ENCODE results near the gene PPFIA2.

Gene PPFIA2

DNA sequence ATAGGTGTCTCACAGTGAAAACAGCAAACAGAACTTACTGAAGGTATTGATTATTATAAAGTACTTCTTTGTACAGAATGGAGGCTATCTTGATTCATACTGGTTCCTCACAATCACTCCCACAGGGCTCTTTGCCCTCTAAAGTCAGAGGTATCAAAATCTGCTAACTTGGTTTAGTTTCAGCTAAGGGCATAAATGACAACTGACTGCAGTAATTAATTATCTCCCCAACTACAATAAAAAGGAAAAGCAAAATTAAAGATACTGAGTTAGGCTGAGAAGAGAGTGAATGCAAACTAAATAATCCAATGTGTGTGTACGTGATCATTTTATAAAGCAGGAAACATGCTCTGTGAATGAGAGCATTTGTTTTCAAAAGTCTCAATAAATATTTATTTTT lies 342.6 kb downstream of the PPFIA2 start:
- no CpG with 5 or more reads among the region's 1 CpG for WGBS
- Histone ChIP-seq H2BK12ac (ENCODE audit: low read length in 2 of 2) (no peak overlapping the region), H2BK15ac (ENCODE audit: low read depth, poor library complexity, severe bottlenecking) (no peak overlapping the region), H4K91ac (ENCODE audit: low read length) (no peak overlapping the region), H4K8ac (ENCODE audit: low read length) (no peak overlapping the region), H3K36me3 (ENCODE audit: control insufficient read depth in 1 of 2, insufficient read depth in 2 of 2, low read depth in 1 of 2, low read length in 2 of 2) (no peaks in the 10 kb centered on the region), H3K4ac (ENCODE audit: low read depth in 1 of 2, low read length in 2 of 2) (no peak overlapping the region), H2AFZ (ENCODE audit: low read depth, low read length) (no peak overlapping the region), H3K27ac (ENCODE audit: low read length, poor library complexity, severe bottlenecking) (no peak overlapping the region), H3K79me1 (replicated peaks; ENCODE audit: low read length, poor library complexity, severe bottlenecking) (no peaks in the 10 kb centered on the region), H2BK120ac (ENCODE audit: low read depth, low read length) (no peak overlapping the region), H2BK5ac (ENCODE audit: low read depth, low read length, poor library complexity, severe bottlenecking) (no peak overlapping the region), H3K9me3 (ENCODE audit: control insufficient read depth, low read length) (peaks cover 14% of the 10 kb centered on the region), H3K27me3 (ENCODE audit: control insufficient read depth in 1 of 2, insufficient read depth in 1 of 2, low read length in 2 of 2) (no peaks in the 10 kb centered on the region), H3K18ac (ENCODE audit: low read depth in 1 of 2, low read length in 2 of 2) (no peak overlapping the region), H3K9ac (ENCODE audit: low read length) (no peak overlapping the region), H2AK5ac (ENCODE audit: low read length, severe bottlenecking) (no peak overlapping the region), H3K23ac (ENCODE audit: low read length in 2 of 2) (no peak overlapping the region), H3K4me3 (ENCODE audit: insufficient read depth in 1 of 2, low read depth in 1 of 2, low read length in 2 of 2) (no peak overlapping the region), H3K14ac (ENCODE audit: low read length in 2 of 2) (no peak overlapping the region), H3K4me2 (ENCODE audit: low read length, poor library complexity, severe bottlenecking) (no peak overlapping the region), H3K4me1 (ENCODE audit: control insufficient read depth, insufficient read depth, low read depth, low read length) (no peaks in the 10 kb centered on the region)
- no peak for DNase-seq

DNA sequence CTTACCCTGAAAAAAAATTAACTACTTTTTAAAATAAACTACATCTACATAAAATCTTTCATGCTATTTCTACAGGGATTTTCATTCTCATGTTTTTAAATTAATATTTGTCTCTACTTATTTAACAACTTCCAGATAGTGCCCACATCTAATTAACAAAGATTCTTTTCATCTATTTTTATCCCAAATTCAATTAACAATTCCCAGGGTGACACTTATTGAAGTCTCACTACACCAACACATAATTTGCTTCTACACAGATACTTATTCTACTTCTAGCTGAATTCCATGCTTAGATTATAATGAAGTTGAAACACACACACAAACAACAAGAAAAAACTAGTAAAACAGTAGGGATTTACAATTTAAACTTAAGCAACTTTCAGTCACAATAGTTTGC lies 344.7 kb downstream of the PPFIA2 start:
- Histone ChIP-seq H3K4me3 (ENCODE audit: insufficient read depth in 1 of 2, low read depth in 1 of 2, low read length in 2 of 2) (no peak overlapping the region), H3K27ac (ENCODE audit: low read length, poor library complexity, severe bottlenecking) (no peak overlapping the region), H2AK5ac (ENCODE audit: low read length, severe bottlenecking) (no peak overlapping the region), H3K4me2 (ENCODE audit: low read length, poor library complexity, severe bottlenecking) (no peak overlapping the region), H2BK120ac (ENCODE audit: low read depth, low read length) (no peak overlapping the region), H2BK5ac (ENCODE audit: low read depth, low read length, poor library complexity, severe bottlenecking) (no peak overlapping the region), H4K91ac (ENCODE audit: low read length) (no peak overlapping the region), H3K9me3 (ENCODE audit: control insufficient read depth, low read length) (no peaks in the 10 kb centered on the region), H2BK15ac (ENCODE audit: low read depth, poor library complexity, severe bottlenecking) (no peak overlapping the region), H3K9ac (ENCODE audit: low read length) (no peak overlapping the region), H4K8ac (ENCODE audit: low read length) (no peak overlapping the region), H3K23ac (ENCODE audit: low read length in 2 of 2) (no peak overlapping the region), H3K18ac (ENCODE audit: low read depth in 1 of 2, low read length in 2 of 2) (no peak overlapping the region), H3K79me1 (replicated peaks; ENCODE audit: low read length, poor library complexity, severe bottlenecking) (no peaks in the 10 kb centered on the region), H2AFZ (ENCODE audit: low read depth, low read length) (no peak overlapping the region), H3K36me3 (ENCODE audit: control insufficient read depth in 1 of 2, insufficient read depth in 2 of 2, low read depth in 1 of 2, low read length in 2 of 2) (no peaks in the 10 kb centered on the region), H3K4me1 (ENCODE audit: control insufficient read depth, insufficient read depth, low read depth, low read length) (no peaks in the 10 kb centered on the region), H3K14ac (ENCODE audit: low read length in 2 of 2) (no peak overlapping the region), H3K27me3 (ENCODE audit: control insufficient read depth in 1 of 2, insufficient read depth in 1 of 2, low read length in 2 of 2) (no peaks in the 10 kb centered on the region), H2BK12ac (ENCODE audit: low read length in 2 of 2) (no peak overlapping the region), H3K4ac (ENCODE audit: low read depth in 1 of 2, low read length in 2 of 2) (no peak overlapping the region)
- DNase-seq, result no peak

DNA sequence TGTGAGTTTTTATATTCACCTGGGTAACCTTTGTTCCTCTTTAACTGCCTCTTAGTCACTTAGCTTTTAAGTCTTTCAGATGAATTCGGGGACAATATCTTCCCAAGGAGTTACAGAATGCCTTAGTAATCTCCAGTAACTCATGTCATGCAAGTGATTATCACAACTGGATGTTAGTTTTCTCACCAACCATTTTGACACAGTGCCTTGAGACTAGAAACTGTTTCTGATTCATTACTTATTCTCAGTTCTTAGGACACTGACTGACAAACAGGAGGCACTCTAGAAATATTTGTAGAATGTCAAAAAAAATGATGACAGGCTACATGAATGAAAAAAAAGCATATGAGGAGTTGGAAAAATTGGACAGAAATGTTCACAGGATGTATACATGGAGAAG lies 346.2 kb downstream of the PPFIA2 start:
- no peak overlapping the region for H3K4me3 ChIP-seq (ENCODE audit: insufficient read depth in 1 of 2, low read depth in 1 of 2, low read length in 2 of 2)
- H3K18ac ChIP-seq (ENCODE audit: low read depth in 1 of 2, low read length in 2 of 2), result no peak overlapping the region
- no peak overlapping the region for H2BK5ac ChIP-seq (ENCODE audit: low read depth, low read length, poor library complexity, severe bottlenecking)
- no peaks in the 10 kb centered on the region for H3K9me3 ChIP-seq (ENCODE audit: control insufficient read depth, low read length)
- no peak for DNase-seq
- H3K79me1 ChIP-seq (replicated peaks; ENCODE audit: low read length, poor library complexity, severe bottlenecking), result no peaks in the 10 kb centered on the region
- no peak overlapping the region for H3K14ac ChIP-seq (ENCODE audit: low read length in 2 of 2)
- no peak overlapping the region for H2BK12ac ChIP-seq (ENCODE audit: low read length in 2 of 2)
- no peak overlapping the region for H3K27ac ChIP-seq (ENCODE audit: low read length, poor library complexity, severe bottlenecking)
- no peaks in the 10 kb centered on the region for H3K36me3 ChIP-seq (ENCODE audit: control insufficient read depth in 1 of 2, insufficient read depth in 2 of 2, low read depth in 1 of 2, low read length in 2 of 2)
- no peak overlapping the region for H2BK15ac ChIP-seq (ENCODE audit: low read depth, poor library complexity, severe bottlenecking)
- no peak overlapping the region for H4K8ac ChIP-seq (ENCODE audit: low read length)
- H3K27me3 ChIP-seq (ENCODE audit: control insufficient read depth in 1 of 2, insufficient read depth in 1 of 2, low read length in 2 of 2), result no peaks in the 10 kb centered on the region
- no peak overlapping the region for H3K23ac ChIP-seq (ENCODE audit: low read length in 2 of 2)
- H4K91ac ChIP-seq (ENCODE audit: low read length), result no peak overlapping the region
- H2BK120ac ChIP-seq (ENCODE audit: low read depth, low read length), result no peak overlapping the region
- H3K9ac ChIP-seq (ENCODE audit: low read length), result no peak overlapping the region
- H3K4me2 ChIP-seq (ENCODE audit: low read length, poor library complexity, severe bottlenecking), result no peak overlapping the region
- WGBS, result 30% methylated on average over 1 of the region's 1 CpG
- H2AK5ac ChIP-seq (ENCODE audit: low read length, severe bottlenecking), result no peak overlapping the region
- no peak overlapping the region for H2AFZ ChIP-seq (ENCODE audit: low read depth, low read length)
- no peaks in the 10 kb centered on the region for H3K4me1 ChIP-seq (ENCODE audit: control insufficient read depth, insufficient read depth, low read depth, low read length)
- no peak overlapping the region for H3K4ac ChIP-seq (ENCODE audit: low read depth in 1 of 2, low read length in 2 of 2)

DNA sequence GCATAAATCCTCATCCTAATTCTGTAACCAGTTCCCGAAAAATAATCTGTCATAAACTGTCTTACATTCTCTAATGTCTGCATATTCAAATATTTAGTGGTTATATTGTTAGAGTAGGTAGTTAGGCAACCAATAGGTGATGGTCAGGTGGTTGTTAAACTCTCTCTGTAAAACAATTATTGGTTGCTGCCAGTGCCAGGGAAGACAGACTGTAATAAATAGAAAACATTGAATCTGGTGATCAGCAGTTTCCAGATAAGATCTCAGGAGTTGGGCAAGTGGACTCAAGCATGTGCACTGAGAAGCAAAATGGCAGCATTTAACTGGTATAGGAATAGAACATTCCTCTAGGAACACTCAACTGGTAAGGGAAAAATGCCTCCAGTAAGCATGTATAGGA lies 355.8 kb downstream of the PPFIA2 start:
- Histone ChIP-seq H2BK120ac (ENCODE audit: low read depth, low read length) (no peak overlapping the region), H2BK15ac (ENCODE audit: low read depth, poor library complexity, severe bottlenecking) (no peak overlapping the region), H3K9me3 (ENCODE audit: control insufficient read depth, low read length) (no peaks in the 10 kb centered on the region), H3K36me3 (ENCODE audit: control insufficient read depth in 1 of 2, insufficient read depth in 2 of 2, low read depth in 1 of 2, low read length in 2 of 2) (no peaks in the 10 kb centered on the region), H3K4me2 (ENCODE audit: low read length, poor library complexity, severe bottlenecking) (no peak overlapping the region), H2BK12ac (ENCODE audit: low read length in 2 of 2) (no peak overlapping the region), H2BK5ac (ENCODE audit: low read depth, low read length, poor library complexity, severe bottlenecking) (no peak overlapping the region), H3K23ac (ENCODE audit: low read length in 2 of 2) (no peak overlapping the region), H3K79me1 (replicated peaks; ENCODE audit: low read length, poor library complexity, severe bottlenecking) (no peaks in the 10 kb centered on the region), H2AK5ac (ENCODE audit: low read length, severe bottlenecking) (no peak overlapping the region), H3K14ac (ENCODE audit: low read length in 2 of 2) (no peak overlapping the region), H4K91ac (ENCODE audit: low read length) (no peak overlapping the region), H3K27me3 (ENCODE audit: control insufficient read depth in 1 of 2, insufficient read depth in 1 of 2, low read length in 2 of 2) (no peaks in the 10 kb centered on the region), H3K27ac (ENCODE audit: low read length, poor library complexity, severe bottlenecking) (no peak overlapping the region), H3K4me3 (ENCODE audit: insufficient read depth in 1 of 2, low read depth in 1 of 2, low read length in 2 of 2) (no peak overlapping the region), H3K4ac (ENCODE audit: low read depth in 1 of 2, low read length in 2 of 2) (no peak overlapping the region), H3K18ac (ENCODE audit: low read depth in 1 of 2, low read length in 2 of 2) (no peak overlapping the region), H3K9ac (ENCODE audit: low read length) (no peak overlapping the region), H2AFZ (ENCODE audit: low read depth, low read length) (no peak overlapping the region), H3K4me1 (ENCODE audit: control insufficient read depth, insufficient read depth, low read depth, low read length) (no peaks in the 10 kb centered on the region), H4K8ac (ENCODE audit: low read length) (no peak overlapping the region)
- no peak for DNase-seq
- WGBS, result no CpG with 5 or more reads among the region's 1 CpG
